GM21367 (cell line): ENCODE measurements around the gene TPH1.
"Not testable (repeated sequence)": the region's sequence is repeated elsewhere in the genome, so short reads cannot be mapped to it uniquely, and the experiment has no call there.

Source experiments
- ATAC-seq: cut with Tn5 transposase; IDR thresholded peaks from one replicate; pipeline ENCODE4 v1.9.1; 2021; ENCODE audit not compliant: unreplicated experiment

TPH1 gene

DNA sequence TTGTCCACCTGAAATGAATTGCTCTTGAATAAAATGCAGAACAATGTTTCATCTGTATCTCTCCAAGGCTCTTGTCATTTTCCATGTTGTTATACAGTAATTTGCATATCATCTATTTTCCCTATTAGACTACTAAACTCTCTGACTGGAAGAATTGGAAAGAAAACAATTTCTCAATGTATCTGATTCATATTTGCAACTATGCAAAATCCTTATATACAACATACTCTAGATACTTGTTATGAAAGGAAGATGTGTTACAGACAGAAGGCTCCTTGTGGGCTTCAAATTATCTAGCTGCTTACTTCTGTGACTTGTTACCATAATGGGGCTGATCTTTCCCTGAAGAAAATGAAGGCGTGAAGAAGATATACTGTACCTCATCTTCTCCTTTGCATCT lies 23.6 kb downstream of the TPH1 start:
- ATAC-seq: no peak

DNA sequence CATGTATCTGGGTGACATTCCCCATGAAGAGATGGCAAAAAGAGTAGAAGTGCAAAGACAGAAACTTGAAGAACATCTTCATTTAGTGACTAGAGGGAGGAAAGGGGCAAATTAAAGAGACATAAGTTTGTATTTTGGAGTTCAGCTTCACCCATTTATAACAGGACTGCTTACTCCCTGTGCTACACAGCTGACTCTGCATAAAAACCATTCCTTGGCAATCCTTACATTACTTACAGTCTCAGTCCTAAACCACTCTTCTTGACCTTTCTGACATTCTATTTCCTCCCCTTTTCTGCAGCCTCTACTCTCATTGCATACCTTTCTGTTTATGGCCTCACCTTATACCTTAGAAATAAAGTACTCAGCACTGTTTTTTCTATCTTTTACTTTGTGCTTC lies 26.4 kb downstream of the TPH1 start:
- no peak for ATAC-seq

DNA sequence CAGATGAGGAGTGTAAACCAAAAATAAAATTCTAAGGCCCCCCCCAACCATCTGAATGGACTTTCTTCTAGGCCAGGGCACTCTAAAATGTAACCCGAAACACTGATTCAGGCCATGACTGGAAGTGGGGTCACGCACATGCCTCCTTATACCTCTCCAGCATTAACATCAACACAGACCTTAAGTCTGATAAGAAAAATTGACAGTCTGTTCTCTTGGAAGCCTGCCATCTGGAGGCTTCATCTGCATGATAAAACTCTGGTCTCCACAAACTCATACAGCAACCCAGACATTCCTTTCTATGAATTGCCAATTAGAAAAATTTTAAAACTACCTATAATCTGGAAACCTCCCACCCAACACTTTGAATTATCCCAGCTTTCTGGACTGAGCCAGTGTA lies 29.3 kb downstream of the TPH1 start:
- ATAC-seq: no peak

DNA sequence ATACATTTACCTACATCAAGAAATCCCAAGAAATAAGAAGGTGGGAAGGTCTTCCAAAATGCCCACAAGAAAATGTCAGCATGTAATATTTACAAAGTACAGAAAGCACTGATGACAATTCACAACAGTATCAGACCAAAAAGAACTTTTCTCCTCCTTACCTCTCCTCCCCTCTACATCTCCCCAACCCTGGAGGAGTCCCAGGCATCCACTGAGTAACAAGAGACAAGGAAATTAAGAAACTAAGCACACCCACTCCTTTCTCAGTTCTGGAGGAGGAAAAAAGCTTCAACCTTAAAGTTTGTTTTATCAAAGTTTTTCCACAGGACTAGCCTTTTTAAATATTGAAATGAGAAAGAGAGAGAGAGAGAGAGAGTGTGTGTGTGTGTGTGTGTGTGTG lies 31.2 kb downstream of the TPH1 start:
- ATAC-seq: no peak

DNA sequence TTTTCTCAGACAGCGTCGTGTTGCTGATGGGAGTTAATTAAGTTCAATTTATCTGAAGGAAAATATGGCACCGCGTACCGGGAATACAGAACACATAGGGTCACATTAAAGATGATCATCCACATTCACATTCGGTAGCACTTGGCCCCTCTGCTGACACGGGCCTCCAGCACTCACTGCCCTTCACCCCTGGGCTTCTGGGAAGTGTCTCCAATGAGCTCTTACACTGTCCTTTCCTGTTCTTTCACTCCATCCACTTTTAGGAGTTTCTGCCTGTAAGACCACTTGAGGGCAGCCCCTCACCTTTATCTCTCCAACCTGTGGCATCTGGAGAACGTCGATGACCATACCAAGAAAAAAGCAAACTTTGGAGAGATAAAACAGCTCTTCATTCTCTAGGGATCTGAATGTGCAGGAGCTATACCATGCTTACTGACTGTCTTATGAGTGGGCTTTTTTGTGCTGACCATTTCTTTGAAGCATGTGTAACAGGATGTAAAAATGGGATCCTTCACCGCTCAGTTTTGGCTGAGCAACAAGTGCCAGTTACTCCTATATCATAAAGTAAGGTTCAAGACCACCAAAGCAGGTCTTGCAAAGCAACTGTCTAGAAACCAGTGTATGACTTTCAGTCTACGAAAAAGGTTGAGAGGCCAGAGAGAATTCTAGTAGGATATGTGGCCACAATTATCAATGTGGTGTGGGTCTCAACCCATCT lies 32.1 kb downstream of the TPH1 start:
- no peak for ATAC-seq

DNA sequence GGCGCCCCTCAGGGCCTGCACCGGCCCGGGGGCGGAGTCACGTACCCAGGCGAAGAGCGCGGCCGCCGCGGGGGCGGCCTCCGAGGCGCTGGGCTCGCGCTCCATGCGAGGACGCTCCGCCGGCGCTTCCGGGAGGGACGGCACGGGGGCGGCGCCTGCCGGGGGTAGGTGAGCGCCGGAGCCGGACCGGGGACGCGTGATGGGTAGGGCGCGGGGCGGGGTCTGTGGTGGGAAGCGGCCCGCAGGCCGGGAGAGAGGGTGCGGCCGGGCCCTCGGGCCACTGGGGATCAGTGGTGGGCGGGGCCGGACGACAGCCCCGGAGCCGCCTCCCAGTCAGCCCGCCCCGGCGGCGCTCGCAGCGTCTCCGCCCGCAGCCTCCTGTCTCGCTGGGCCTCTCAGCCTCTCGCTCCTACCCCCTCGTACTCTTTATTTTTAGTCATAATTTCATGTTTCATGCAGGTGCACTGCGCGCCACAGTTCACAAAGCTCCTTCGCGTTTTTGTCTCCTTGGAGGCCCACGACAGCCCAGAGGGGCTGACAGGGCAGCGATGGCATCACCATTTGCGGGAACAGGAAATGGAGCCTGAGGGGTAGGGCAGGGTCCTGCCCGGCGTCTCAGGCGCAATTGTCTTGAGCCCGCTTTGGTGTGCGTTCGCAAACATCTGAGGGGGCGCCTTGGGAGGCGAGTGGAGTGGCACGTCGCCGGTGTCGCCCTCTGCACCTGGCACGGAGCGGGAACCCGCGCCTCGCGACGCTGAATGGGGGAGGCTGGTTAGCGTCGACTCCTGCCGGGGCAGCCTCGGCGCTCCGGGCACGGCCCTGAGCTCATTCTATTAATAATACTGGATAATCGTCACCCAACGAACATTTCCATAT lies 32.9 kb downstream of the TPH1 start, which contains the start of gene SERGEF:
TSS of gene SERGEF (minus strand) at position 142 of the 876 bp plus-strand sequence. CDS start at position 105, 37 bp downstream.
- peak; percentile 92 for ATAC-seq

DNA sequence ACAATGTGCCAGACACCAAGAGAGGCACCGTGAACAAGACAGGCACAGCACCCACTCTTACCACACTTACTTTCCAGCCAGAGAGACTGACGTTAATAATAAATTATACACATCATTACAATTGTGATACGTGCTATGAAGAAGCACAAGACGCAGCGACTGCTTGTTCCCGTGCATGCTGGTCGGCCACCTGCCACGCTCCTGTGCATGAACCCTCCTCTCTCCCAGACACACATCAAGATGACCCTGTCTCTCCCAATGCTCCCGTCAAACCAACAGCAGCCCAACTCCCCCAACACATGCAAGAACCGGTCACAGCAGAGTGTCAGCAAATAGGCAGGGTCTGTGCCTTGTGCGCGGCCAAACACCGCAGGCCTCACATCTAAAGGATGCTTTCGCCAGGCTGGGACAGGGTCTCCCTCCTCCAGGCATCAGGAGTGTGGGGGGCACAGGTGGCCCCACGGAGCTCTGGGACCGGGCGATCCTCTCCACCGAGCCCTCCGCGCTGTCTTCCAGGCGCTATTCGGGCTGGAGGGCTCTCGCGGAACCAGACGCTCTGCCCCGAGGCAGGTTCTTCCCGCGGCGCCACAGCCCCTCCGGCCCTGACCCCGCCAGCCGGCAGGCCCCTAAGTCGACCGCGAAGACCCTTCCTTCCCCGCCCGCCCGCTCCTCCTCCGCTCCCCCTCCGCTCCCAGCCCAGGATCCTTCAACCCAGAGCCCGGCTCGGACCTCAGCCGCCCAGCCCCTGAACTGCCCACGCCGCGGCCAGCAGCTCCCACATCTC lies 33.8 kb downstream of the TPH1 start:
- ATAC-seq: peak; percentile 0

DNA sequence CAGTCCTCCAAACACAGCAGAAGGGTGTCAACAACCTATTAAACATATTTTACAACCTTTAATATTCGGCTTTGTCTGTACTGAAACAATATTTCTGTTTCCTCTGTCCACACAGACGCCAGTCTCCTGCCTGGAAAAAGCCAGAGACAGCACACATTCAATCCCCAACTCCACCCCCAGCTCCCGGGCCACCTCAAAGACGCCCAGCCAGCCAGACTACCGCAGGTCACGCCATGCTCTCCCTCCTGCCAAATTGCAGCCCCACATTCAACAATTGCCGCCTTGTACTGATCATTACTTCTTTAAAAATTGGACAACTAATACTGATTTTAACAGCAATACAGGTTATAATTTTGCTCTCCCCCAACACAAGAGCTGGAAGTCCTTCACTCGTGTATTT lies 34.4 kb downstream of the TPH1 start:
- ATAC-seq: no peak

DNA sequence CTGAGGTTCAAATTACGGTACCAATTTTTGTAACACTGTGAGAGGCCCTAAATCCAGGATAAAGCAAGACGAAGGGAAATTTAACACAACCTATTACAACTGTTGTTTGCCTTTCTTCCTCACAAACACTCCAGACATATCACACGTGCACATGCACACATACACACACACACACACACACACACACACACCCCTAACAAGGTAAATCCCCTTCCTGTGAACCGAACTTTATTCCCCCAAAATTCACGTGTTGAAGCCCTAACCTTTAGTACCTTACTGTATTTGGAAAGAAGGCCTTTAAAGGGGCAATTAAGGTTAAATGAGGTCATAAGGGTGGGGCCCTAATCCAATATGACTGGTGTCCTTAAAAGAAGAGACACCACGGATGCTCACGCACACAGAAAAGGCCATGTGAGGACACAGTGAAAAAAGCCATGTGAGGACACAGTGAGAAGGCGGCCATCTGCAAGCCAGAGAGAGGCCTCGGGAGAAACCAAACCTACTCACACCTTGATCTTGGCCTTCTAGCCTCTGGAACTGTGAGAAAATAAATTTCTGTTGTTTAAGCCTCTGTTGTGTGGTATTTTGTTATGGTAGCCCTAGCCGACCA lies 35.0 kb downstream of the TPH1 start:
- no peak for ATAC-seq

DNA sequence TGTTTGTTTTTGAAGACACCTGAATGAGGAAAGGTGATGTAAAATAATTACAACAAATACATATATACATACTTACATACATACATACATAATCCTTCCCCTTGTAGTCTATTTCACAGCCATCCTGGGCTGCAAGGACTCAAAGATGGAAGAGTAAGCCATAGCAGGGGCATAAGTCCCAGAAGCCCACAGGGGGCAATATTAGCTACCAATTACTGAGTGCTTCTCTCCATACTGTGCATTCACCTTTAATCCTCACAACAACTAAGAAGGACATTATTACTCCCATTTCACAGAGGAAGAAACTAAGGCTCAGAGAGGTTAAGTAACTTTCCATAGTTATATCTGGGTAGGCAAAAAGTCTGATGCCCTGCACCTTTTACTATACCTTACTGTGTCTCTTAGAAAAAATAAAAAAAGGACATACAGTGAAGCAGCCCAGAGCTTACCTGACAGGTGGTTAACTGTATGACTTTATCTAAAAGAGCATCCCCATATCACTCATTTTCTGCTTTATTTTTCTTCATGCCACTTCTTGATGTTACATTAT lies 35.9 kb downstream of the TPH1 start:
- no peak for ATAC-seq

DNA sequence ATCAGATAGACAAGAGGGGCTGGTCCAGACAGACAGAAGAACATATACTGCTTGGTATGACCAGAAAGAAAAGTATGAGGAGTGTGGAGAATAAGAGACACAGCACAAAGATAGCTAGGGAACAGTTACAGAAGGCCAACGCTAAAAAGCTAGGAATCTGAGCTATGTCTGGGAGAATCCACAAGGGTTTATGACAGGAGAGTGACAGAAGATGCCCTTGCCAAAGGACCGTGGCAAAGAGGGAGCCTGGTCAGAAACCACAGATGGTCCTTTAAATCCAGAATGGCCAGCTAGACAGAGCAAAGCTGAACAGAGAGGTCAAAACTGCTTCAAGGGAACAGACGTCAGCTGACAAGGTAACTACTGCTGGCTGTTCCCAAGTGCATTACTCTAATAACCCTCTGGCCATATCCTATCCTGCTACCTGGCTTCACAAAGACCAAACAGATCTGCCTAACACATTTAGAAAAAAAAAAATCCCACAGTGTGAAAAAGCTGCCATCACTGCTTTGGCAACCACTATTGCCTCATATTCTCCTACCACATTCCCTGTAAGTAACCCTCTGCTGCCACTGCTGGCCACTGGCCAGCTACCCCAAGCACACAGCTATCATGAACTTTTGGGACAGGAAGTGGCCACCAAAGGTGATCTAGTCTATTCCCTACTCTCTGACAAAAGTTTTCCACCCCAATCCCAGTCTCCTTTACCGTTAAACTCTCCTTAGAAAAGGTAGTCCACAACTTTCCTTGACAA lies 40.5 kb downstream of the TPH1 start:
- ATAC-seq: no peak

DNA sequence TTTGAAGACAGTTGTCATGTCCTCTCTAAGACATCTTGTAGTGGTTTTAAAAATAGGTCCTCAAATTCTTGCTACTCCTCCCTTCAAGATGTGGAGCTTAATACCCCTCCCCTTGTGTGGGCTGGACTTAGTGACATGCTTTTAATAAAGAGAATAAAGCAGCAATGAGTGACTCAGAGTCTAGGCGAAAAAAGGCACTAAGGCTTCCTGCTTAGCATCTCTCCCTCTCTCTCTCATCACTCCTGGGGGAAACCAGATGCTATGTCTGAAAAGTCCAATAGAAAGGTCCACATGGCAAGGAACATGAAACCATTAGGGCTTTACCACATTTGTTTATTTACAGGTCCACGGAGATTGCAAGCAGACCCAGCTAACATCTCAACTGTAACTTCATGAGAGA lies 44.9 kb downstream of the TPH1 start:
- no peak for ATAC-seq

DNA sequence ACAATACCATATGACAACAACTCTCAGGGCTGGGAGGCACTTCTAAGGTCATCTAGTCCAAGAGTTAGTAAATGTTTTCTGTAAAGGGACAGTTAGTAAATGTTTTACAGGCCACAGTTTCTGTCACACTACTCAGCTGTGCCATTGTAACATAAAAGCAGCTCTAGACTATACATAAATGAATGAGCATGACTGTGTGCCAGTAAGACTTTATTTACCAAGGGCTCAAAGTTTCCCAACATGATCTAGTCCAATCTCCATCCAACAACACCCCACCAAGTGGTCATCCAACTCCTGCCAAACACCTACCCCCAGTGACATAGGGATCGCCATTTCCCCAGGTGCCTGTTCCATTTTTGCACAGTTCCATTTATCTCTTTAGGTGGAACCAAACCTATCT lies 45.3 kb downstream of the TPH1 start:
- peak; percentile 56 for ATAC-seq

DNA sequence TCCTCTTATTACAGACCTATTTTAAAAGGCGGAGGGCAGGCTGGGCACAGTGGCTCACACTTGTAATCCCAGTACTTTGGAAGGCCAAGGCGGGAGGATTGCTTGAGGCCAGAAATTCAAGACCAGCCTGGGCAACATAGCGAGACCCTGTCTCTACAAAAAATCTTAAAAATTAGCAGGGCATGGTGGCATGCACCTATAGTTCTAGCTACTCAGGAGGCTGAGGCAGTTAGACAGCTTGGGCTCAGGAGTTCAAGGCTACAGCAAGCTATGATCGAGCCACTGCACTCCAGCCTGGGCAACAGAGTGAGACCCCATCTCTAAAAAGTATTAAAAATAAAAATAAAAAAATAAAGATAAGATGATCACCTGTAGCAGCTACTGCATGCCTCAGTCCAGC lies 45.9 kb downstream of the TPH1 start:
- not testable (repeated sequence) for ATAC-seq
